GM12874 (cell line): ENCODE data around the gene CEACAM16.

Experiments used
- TF ChIP-seq, protein P1 (sequence below): IDR thresholded peaks from 2 replicates; pipeline ENCODE4 v1.5.1; 2011; ENCODE audit warnings: low read depth, mild to moderate bottlenecking, control low read depth, low read length, moderate library complexity; ENCODE audit not compliant: insufficient read depth

Gene CEACAM16

DNA sequence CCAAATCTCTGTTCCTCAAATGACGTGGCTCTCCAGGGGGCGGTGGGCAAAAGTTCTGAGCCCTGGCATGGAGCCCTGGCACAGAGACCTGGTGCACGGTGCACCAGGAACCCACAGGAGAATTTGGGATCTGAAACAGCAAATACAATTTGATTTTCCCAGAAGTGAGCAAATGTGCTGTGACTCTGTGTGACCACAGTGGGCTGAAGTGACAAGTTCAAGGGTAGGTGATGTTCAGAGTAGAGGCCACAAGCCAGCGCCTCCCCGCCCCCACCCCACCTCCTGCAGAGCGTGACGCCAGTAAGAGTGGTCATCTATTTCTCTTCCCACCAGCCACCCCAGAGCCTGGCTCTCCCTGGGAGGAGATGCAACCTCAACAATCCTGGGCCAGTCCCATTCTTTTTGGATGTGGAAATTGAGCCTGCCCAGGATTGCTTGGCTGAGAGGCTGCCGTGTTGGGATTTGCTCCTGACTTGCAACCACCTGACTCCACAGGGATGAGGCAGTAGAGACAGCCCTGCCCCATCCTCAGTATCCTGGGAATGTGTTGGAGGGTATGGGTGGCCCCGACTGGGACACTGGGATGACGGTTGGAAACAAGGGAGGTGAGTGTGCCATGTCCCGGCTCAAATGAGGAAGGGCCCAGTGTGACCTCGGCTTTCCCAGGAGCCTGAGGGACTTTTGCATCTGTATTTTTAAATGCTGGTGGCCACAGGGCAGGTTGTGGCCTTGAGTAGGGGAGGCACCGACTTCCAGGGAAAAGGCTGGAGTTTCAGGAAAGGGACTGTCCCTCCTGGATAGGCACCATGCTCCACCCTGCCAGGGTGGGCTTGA, 38.5 kb downstream of the CEACAM16 start:
- TF ChIP-seq, protein P1, sequence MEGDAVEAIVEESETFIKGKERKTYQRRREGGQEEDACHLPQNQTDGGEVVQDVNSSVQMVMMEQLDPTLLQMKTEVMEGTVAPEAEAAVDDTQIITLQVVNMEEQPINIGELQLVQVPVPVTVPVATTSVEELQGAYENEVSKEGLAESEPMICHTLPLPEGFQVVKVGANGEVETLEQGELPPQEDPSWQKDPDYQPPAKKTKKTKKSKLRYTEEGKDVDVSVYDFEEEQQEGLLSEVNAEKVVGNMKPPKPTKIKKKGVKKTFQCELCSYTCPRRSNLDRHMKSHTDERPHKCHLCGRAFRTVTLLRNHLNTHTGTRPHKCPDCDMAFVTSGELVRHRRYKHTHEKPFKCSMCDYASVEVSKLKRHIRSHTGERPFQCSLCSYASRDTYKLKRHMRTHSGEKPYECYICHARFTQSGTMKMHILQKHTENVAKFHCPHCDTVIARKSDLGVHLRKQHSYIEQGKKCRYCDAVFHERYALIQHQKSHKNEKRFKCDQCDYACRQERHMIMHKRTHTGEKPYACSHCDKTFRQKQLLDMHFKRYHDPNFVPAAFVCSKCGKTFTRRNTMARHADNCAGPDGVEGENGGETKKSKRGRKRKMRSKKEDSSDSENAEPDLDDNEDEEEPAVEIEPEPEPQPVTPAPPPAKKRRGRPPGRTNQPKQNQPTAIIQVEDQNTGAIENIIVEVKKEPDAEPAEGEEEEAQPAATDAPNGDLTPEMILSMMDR: no peak

DNA sequence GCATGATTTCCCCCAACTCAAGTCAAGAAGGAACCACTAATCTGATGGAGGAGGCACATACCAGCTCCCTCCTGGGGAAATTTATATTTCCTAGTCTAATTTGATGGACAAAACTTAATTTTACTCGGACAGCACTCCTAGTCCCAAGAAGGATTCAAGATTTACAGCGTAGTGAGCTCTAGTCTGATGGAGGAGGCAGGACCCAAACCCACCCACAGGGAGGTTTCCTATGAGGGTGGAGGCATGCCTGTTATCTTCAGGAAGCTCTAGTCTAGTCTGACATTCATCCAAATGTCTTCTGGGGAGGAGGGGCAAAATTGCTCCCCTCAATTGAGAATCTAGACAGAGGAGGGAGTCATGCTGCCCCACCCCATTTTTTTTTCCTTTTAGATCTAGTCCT, 39.2 kb downstream of the CEACAM16 start:
- TF ChIP-seq, protein P1: no peak

DNA sequence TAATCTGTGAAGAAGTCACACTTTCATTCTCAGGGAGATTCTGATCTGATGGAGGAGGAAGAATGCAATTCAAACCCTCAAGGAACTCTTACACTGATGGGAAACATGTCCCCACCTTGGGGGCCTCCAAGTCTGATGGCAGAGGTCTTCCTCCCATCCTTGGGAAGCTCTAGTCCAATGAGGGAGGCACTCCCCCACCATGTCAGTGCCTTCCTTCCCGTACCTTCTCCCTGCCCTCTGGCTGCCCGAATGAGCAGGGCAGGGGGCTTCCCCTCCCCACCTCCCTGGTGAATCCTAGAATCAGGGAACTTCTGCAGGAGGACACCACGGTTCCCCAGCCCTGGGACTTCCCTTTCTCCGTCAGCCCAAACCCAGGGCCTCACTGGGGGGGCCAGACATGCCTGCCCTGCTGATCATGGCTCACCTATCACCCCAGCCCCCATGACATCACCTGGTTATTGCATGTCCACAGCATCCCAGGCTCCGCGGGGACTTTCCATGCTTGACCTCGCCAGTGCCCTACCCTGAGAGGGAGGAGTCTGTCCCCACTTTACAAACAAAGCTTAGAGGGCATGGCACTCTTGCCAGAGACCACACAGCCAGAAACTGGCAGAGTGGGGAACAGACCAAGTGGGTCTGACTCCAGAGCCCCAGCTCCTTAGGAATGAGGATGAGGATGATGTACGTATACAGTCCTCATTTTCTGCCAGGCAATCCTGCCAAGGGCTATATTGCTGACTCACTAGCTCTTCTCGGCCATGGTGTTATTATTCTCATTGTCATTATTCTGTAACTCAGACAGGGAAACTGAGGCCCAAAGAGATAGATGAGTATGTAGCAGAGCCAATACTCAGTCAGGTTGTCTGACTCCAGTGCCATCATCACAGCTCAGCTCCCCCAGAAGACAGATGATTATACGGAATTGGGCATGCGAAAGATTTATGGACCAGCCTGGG, 39.9 kb downstream of the CEACAM16 start:
- TF ChIP-seq, protein P1: no peak

DNA sequence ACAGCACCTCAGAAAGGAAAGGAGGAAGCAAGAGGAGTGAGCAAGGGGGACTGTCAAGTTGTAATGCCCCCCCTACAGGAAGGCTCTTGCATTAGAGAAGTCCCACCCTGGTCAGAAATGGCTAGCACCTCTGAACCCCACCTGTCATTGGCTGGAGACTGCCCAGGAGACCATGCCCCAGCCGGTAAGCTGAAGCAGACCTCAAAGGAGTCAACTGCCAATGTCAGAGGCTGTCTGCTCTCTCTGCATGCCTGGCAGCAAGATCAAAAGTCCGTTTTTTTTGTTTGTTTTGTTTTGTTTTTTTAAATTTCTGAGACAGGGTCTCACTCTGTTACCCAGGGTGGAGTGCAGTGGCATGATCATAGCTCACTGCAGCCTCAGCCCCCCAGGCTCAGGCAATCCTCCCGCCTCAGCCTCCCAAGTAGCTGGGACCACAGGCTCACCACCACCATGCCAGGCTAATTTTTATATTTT, 41.4 kb downstream of the CEACAM16 start:
- TF ChIP-seq, protein P1: peak; percentile 33

DNA sequence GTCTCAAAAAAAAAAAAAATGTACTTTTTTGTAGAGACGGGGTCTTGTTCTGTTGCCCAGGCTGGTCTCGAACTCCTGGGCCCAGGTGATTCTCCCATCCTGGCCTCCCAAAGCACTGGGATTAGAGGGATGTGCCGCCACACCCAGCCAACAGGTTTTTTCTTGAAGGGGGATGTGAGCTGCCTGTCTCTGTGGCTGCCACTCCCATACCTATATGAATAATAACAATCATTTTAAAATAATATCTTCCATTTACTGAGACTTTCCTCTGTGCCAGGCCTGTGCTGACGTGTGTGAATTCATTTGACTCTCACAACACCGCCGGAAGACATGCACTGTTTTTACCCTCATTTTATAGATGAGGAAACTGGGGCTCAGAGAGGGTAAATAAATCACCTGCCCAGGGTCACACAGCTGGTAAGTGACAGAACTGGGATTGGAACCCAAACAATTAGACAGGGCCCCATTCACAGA, 42.3 kb downstream of the CEACAM16 start:
- TF ChIP-seq, protein P1: no peak

DNA sequence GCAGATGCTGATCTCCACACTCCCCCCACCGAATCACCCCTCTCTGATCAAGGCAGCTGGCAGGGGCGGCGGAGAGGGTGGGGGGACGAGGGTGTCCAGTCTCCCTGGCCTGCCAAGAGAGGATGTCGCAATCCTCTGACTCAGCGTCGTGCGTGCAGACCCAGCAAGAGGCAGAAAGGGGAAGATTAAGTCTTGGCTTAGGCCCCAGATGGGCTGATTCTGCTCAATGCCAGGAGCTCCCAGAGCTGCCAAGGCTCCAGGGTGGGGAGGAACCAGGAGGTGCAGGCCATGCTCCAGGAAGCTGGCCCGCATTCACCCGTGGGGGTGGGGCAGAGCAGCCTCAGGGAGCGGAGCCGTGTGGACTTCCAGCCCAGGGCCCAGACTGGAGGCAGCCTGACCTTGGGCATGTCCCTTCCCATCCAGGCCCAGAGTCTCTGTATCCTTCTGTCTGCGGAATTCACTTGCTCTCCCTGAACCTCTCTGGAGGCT, 42.9 kb downstream of the CEACAM16 start:
- TF ChIP-seq, protein P1: no peak
